ENCODE data around the gene RNF133. TPM values are rescaled to one million over a fixed set of nuclear protein-coding genes. Genes with fewer than 3 reads are reported as not detected.

RNF133 gene
- total and polyA plus RNA-seq, 12 donors = 0.13 to 3.2 (median 0.57) TPM; not detected in 3

GRCh38 chr7:122674502-122674901 is 24.4 kb downstream of the RNF133 start:
- Histone ChIP-seq H3K4me3 (peak overlapping the region in 1 of 4 donors; percentile 6), H3K27ac (peak overlapping the region in 1 of 5 donors; percentile 14), H3K36me3 (replicated peaks in 1 of 2) (no peaks in the 10 kb centered on the region), H3K4me1 (replicated peaks in 1 of 2) (peaks cover 0 to 9% of the 10 kb centered on the region in 2 donors), H3K27me3 (no peaks in the 10 kb centered on the region), H3K9me3 (replicated peaks in 1 of 3) (no peaks in the 10 kb centered on the region)
- 26 to 39% (median 32%) methylated on average over 4 of the region's 4 CpGs for WGBS, 4 donors
- peak in 6 of 7 donors; percentile 39 to 67 (median 56) for DNase-seq
- intact Hi-C loops (cut with DNase I) = no loop called here
- TF ChIP-seq POLR2A (IDR thresholded peaks at IDR 0.05) (no peak), CTCF (IDR thresholded peaks at IDR 0.05) (no peak)

GRCh38 chr7:122673951-122674350 is 25.0 kb downstream of the RNF133 start:
- Histone ChIP-seq H3K4me1 (replicated peaks in 1 of 2) (peaks cover 0 to 9% of the 10 kb centered on the region in 2 donors), H3K4me3 (no peak overlapping the region), H3K9me3 (replicated peaks in 1 of 3) (no peaks in the 10 kb centered on the region), H3K36me3 (replicated peaks in 1 of 2) (no peaks in the 10 kb centered on the region), H3K27me3 (no peaks in the 10 kb centered on the region), H3K27ac (no peak overlapping the region)
- intact Hi-C loops (cut with DNase I) = no loop called here
- WGBS, 4 donors = 93 to 100% (median 98%) methylated on average over 12 to 21 of the region's 21 CpGs
- TF ChIP-seq POLR2A (IDR thresholded peaks at IDR 0.05) = no peak
- no peak for TF ChIP-seq CTCF (IDR thresholded peaks at IDR 0.05)
- no peak for DNase-seq

- Histone ChIP-seq H3K9me3 (replicated peaks in 1 of 3) (no peaks in the 10 kb centered on the region), H3K27me3 (no peaks in the 10 kb centered on the region), H3K27ac (no peak overlapping the region), H3K4me1 (replicated peaks in 1 of 2) (peaks cover 0 to 9% of the 10 kb centered on the region in 2 donors), H3K4me3 (no peak overlapping the region), H3K36me3 (replicated peaks in 1 of 2) (no peaks in the 10 kb centered on the region)
- intact Hi-C loops (cut with DNase I) = no loop called here
- TF ChIP-seq CTCF (IDR thresholded peaks at IDR 0.05) (no peak), POLR2A (IDR thresholded peaks at IDR 0.05) (no peak)
- no peak for DNase-seq
- WGBS, 4 donors = 92 to 96% (median 95%) methylated on average over 8 of the region's 8 CpGs
Measured at GRCh38 chr7:122672536-122672935, 26.4 kb downstream of the RNF133 start.

- 85 to 95% (median 89%) methylated on average over 2 of the region's 2 CpGs for WGBS, 4 donors
- no peak for DNase-seq
- Histone ChIP-seq H3K4me1 (replicated peaks in 1 of 2) (no peaks in the 10 kb centered on the region), H3K9me3 (replicated peaks in 1 of 3) (no peaks in the 10 kb centered on the region), H3K27me3 (no peaks in the 10 kb centered on the region), H3K27ac (no peak overlapping the region), H3K4me3 (no peak overlapping the region), H3K36me3 (replicated peaks in 1 of 2) (no peaks in the 10 kb centered on the region)
- intact Hi-C loops (cut with DNase I) = no loop called here
- no peak for TF ChIP-seq CTCF (IDR thresholded peaks at IDR 0.05)
- TF ChIP-seq POLR2A (IDR thresholded peaks at IDR 0.05) = no peak
Measured at GRCh38 chr7:122663733-122664132, 35.2 kb downstream of the RNF133 start.
